ENCODE data around the gene GRM7. TPM values are rescaled to one million over a fixed set of nuclear protein-coding genes. Genes with fewer than 3 reads are reported as not detected.

Gene GRM7
- polyA plus RNA-seq, 1 donor from 2014 or later: 23.8 TPM

DNA sequence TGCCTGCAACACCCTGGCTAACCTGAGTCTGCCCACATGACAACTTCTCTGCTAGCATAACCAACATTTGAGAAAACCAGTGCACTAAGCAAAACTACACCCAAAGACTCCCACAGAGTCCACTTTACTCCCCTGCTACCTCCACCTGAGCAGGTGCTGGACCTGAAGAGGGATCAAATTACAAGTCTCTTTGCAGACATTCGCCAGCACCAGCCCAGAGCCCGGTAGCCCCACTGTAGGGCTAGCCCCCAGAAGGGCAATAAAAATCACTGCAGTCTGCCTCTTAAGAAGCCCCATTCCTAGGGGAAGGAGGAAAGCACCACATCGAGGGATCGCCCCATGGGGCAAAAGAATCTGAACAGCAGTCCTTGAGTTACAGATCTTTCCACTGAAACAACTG, 472.2 kb downstream of the GRM7 start:
- H3F3A ChIP-seq (ENCODE audit: insufficient read depth, low read length, poor library complexity, severe bottlenecking): no peaks in the 10 kb centered on the region
- H3K9me2 ChIP-seq (ENCODE audit: insufficient read depth, low read length): no peaks in the 10 kb centered on the region
- no peak overlapping the region for H3K9ac ChIP-seq (ENCODE audit: low read length)
- no peaks in the 10 kb centered on the region for H3K36me3 ChIP-seq (ENCODE audit: insufficient read depth, low read length)
- no peaks in the 10 kb centered on the region for H3K9me3 ChIP-seq (ENCODE audit: low read length)
- no peaks in the 10 kb centered on the region for H4K20me1 ChIP-seq (ENCODE audit: insufficient read depth)
- TF ChIP-seq, protein P1, sequence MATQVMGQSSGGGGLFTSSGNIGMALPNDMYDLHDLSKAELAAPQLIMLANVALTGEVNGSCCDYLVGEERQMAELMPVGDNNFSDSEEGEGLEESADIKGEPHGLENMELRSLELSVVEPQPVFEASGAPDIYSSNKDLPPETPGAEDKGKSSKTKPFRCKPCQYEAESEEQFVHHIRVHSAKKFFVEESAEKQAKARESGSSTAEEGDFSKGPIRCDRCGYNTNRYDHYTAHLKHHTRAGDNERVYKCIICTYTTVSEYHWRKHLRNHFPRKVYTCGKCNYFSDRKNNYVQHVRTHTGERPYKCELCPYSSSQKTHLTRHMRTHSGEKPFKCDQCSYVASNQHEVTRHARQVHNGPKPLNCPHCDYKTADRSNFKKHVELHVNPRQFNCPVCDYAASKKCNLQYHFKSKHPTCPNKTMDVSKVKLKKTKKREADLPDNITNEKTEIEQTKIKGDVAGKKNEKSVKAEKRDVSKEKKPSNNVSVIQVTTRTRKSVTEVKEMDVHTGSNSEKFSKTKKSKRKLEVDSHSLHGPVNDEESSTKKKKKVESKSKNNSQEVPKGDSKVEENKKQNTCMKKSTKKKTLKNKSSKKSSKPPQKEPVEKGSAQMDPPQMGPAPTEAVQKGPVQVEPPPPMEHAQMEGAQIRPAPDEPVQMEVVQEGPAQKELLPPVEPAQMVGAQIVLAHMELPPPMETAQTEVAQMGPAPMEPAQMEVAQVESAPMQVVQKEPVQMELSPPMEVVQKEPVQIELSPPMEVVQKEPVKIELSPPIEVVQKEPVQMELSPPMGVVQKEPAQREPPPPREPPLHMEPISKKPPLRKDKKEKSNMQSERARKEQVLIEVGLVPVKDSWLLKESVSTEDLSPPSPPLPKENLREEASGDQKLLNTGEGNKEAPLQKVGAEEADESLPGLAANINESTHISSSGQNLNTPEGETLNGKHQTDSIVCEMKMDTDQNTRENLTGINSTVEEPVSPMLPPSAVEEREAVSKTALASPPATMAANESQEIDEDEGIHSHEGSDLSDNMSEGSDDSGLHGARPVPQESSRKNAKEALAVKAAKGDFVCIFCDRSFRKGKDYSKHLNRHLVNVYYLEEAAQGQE (IDR thresholded peaks at IDR 0.05; ENCODE audit: borderline replicate concordance): no peak
- no peak for TF ChIP-seq EZH2 (IDR thresholded peaks at IDR 0.05; ENCODE audit: borderline replicate concordance, insufficient read depth, low read length, poor library complexity, severe bottlenecking)
- TF ChIP-seq TAF1 (IDR thresholded peaks at IDR 0.05; ENCODE audit: low read depth): no peak
- TF ChIP-seq MXI1 (conservative IDR thresholded peaks at IDR 0.05; ENCODE audit: poor library complexity, severe bottlenecking): no peak
- TF ChIP-seq POLR2AphosphoS5 (IDR thresholded peaks at IDR 0.05): no peak
- no peak overlapping the region for H3K4me3 ChIP-seq (ENCODE audit: low read length)
- no peaks in the 10 kb centered on the region for H3K79me2 ChIP-seq (replicated peaks; ENCODE audit: insufficient read depth, low read length)
- no peak overlapping the region for H2AFZ ChIP-seq (ENCODE audit: low read depth, low read length)
- H3K4me2 ChIP-seq (ENCODE audit: low read length): no peak overlapping the region
- H3K27ac ChIP-seq (ENCODE audit: low read length): no peak overlapping the region
- H3K27me3 ChIP-seq (ENCODE audit: insufficient read depth, low read depth, low read length): no peaks in the 10 kb centered on the region

DNA sequence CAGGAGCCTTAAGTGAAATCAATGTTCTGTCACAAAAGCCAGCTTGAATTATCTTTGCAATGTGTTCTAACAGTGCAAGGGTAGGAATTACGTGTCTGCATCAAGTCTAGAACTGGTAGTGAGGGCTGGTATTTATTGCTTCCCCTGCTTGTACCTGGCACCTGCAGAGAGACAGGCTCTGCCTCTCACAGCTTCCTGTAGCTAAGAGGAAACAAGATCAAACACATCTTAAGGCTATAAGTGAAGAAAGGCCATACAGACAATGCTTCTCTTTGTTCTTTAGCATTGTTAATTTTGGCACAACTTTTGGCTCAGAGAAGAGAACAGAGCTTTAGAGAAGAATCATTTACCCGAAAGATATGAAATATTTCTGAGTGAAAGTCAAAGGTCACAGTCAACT, 479.9 kb downstream of the GRM7 start:
- Histone ChIP-seq H3K27me3 (ENCODE audit: insufficient read depth, low read depth, low read length) (no peaks in the 10 kb centered on the region), H3K9me3 (ENCODE audit: low read length) (no peaks in the 10 kb centered on the region), H2AFZ (ENCODE audit: low read depth, low read length) (no peak overlapping the region)

More for the DNA sequence above, 479.9 kb downstream of the GRM7 start:
- Histone ChIP-seq H4K20me1 (ENCODE audit: insufficient read depth) (no peaks in the 10 kb centered on the region), H3K4me3 (ENCODE audit: low read length) (no peak overlapping the region), H3K79me2 (replicated peaks; ENCODE audit: insufficient read depth, low read length) (no peaks in the 10 kb centered on the region), H3K4me2 (ENCODE audit: low read length) (no peak overlapping the region), H3K9me2 (ENCODE audit: insufficient read depth, low read length) (no peaks in the 10 kb centered on the region), H3K9ac (ENCODE audit: low read length) (no peak overlapping the region), H3K36me3 (ENCODE audit: insufficient read depth, low read length) (no peaks in the 10 kb centered on the region), H3K27ac (ENCODE audit: low read length) (no peak overlapping the region), H3F3A (ENCODE audit: insufficient read depth, low read length, poor library complexity, severe bottlenecking) (no peaks in the 10 kb centered on the region)
- TF ChIP-seq MXI1 (conservative IDR thresholded peaks at IDR 0.05; ENCODE audit: poor library complexity, severe bottlenecking) (no peak), TAF1 (IDR thresholded peaks at IDR 0.05; ENCODE audit: low read depth) (no peak), SMC3 (conservative IDR thresholded peaks at IDR 0.05; ENCODE audit: poor library complexity) (no peak), EZH2 (IDR thresholded peaks at IDR 0.05; ENCODE audit: borderline replicate concordance, insufficient read depth, low read length, poor library complexity, severe bottlenecking) (no peak), POLR2AphosphoS5 (IDR thresholded peaks at IDR 0.05) (no peak), EP300 (conservative IDR thresholded peaks at IDR 0.05; ENCODE audit: poor library complexity, severe bottlenecking) (no peak), RAD21 (conservative IDR thresholded peaks at IDR 0.05) (no peak)
- TF ChIP-seq, protein P2, sequence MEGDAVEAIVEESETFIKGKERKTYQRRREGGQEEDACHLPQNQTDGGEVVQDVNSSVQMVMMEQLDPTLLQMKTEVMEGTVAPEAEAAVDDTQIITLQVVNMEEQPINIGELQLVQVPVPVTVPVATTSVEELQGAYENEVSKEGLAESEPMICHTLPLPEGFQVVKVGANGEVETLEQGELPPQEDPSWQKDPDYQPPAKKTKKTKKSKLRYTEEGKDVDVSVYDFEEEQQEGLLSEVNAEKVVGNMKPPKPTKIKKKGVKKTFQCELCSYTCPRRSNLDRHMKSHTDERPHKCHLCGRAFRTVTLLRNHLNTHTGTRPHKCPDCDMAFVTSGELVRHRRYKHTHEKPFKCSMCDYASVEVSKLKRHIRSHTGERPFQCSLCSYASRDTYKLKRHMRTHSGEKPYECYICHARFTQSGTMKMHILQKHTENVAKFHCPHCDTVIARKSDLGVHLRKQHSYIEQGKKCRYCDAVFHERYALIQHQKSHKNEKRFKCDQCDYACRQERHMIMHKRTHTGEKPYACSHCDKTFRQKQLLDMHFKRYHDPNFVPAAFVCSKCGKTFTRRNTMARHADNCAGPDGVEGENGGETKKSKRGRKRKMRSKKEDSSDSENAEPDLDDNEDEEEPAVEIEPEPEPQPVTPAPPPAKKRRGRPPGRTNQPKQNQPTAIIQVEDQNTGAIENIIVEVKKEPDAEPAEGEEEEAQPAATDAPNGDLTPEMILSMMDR (IDR thresholded peaks at IDR 0.05; ENCODE audit: poor library complexity, severe bottlenecking): no peak
- TF ChIP-seq, protein P1 (IDR thresholded peaks at IDR 0.05; ENCODE audit: borderline replicate concordance): no peak
